ENCODE results near the gene UBE2I.

- no peak for TF ChIP-seq CTCF (IDR thresholded peaks at IDR 0.05; ENCODE audit: insufficient read depth, low read length)
- no peak for TF ChIP-seq REST (IDR thresholded peaks at IDR 0.05; ENCODE audit: insufficient replicate concordance, low read depth)
- TF ChIP-seq POLR2AphosphoS5 (IDR thresholded peaks at IDR 0.05; ENCODE audit: low read depth), result no peak
- TF ChIP-seq SPI1 (IDR thresholded peaks at IDR 0.05; ENCODE audit: borderline replicate concordance, low read depth), result no peak
- no peak for TF ChIP-seq GABPA (IDR thresholded peaks at IDR 0.05; ENCODE audit: low read depth)
Observed at GRCh38 chr16:1312903-1313302, 3.5 kb downstream of the UBE2I start.
